ENCODE measurements around the gene CLK2. TPM values are rescaled to one million over a fixed set of nuclear protein-coding genes. Genes with fewer than 3 reads are reported as not detected.
"Not testable (repeated sequence)": the region's sequence is repeated elsewhere in the genome, so short reads cannot be mapped to it uniquely, and the experiment has no call there.

The CLK2 gene
- total RNA-seq, 1 experiment from 2014 or later, result 15.8 TPM

GRCh38 chr1:155296661-155297060, 23.4 kb upstream of the CLK2 start:
- no peak for DNase-seq (ENCODE audit: low read depth)

- DNase-seq (ENCODE audit: low read depth), result no peak
Observed at GRCh38 chr1:155295942-155296267, 22.6 kb upstream of the CLK2 start.

- DNase-seq (ENCODE audit: low read depth), result no peak
Observed at GRCh38 chr1:155295183-155295941, 22.1 kb upstream of the CLK2 start.

GRCh38 chr1:155294520-155295182, 21.3 kb upstream of the CLK2 start:
- no peak for DNase-seq (ENCODE audit: low read depth)

GRCh38 chr1:155293086-155293749, 19.9 kb upstream of the CLK2 start:
- no peak for DNase-seq (ENCODE audit: low read depth)

GRCh38 chr1:155291006-155291405, 17.7 kb upstream of the CLK2 start:
- DNase-seq (ENCODE audit: low read depth), result not testable (repeated sequence)

GRCh38 chr1:155287987-155288543, 14.8 kb upstream of the CLK2 start:
- DNase-seq (ENCODE audit: low read depth), result no peak

GRCh38 chr1:155286544-155286943, 13.2 kb upstream of the CLK2 start:
- no peak for DNase-seq (ENCODE audit: low read depth)

GRCh38 chr1:155285631-155286044, 12.3 kb upstream of the CLK2 start:
- no peak for DNase-seq (ENCODE audit: low read depth)

- no peak for DNase-seq (ENCODE audit: low read depth)
Observed at GRCh38 chr1:155285063-155285462, 11.8 kb upstream of the CLK2 start.

- no peak for DNase-seq (ENCODE audit: low read depth)
Observed at GRCh38 chr1:155284476-155284875, 11.2 kb upstream of the CLK2 start.

GRCh38 chr1:155282488-155283091, 9.3 kb upstream of the CLK2 start:
- DNase-seq (ENCODE audit: low read depth), result no peak

- no peak for DNase-seq (ENCODE audit: low read depth)
Observed at GRCh38 chr1:155279268-155279667, 6.0 kb upstream of the CLK2 start.

- DNase-seq (ENCODE audit: low read depth), result no peak
Observed at GRCh38 chr1:155278689-155279160, 5.4 kb upstream of the CLK2 start.

- DNase-seq (ENCODE audit: low read depth), result peak; percentile 33
Observed at GRCh38 chr1:155277902-155278688, 4.8 kb upstream of the CLK2 start.

- DNase-seq (ENCODE audit: low read depth), result peak; percentile 93
Observed at GRCh38 chr1:155277070-155277901, 4.0 kb upstream of the CLK2 start, which contains the start of gene HCN3. TSS of gene HCN3 (plus strand) at chr1:155277463. CDS start at chr1:155277591, 128 bp downstream.

GRCh38 chr1:155272466-155273342, 600 bp downstream of the CLK2 start:
- peak; percentile 64 for DNase-seq (ENCODE audit: low read depth)

- DNase-seq (ENCODE audit: low read depth), result no peak
Observed at GRCh38 chr1:155269381-155269780, 3.9 kb downstream of the CLK2 start.

GRCh38 chr1:155268630-155269029, 4.7 kb downstream of the CLK2 start:
- DNase-seq (ENCODE audit: low read depth), result no peak

All from M059J (cell line).